ENCODE results near the gene SPON1.

SPON1 gene

DNA sequence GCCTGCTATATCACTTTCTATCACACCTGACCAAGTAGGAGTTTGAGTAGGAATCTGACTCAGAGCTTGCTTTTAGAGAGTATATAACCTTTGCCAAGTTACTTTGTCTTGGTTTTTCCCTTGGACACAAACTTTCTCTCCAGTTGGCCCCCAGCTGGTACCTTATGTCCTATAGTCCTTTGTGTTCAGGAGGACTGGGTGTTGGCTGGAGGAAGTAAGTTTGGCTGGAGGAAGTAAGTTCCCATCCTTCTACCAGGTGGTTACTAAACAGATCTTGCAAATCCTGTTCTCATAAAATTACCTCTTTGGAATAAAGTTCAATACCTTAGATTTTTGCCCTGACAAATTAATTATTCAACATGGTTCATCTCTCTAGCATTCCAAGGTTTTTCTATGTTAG lies 37.2 kb downstream of the SPON1 start:
- H3K4me3 ChIP-seq (ENCODE audit: low read depth, low read length) = no peak overlapping the region
- no peak for DNase-seq (ENCODE audit: low read depth)
- TF ChIP-seq, protein P1, sequence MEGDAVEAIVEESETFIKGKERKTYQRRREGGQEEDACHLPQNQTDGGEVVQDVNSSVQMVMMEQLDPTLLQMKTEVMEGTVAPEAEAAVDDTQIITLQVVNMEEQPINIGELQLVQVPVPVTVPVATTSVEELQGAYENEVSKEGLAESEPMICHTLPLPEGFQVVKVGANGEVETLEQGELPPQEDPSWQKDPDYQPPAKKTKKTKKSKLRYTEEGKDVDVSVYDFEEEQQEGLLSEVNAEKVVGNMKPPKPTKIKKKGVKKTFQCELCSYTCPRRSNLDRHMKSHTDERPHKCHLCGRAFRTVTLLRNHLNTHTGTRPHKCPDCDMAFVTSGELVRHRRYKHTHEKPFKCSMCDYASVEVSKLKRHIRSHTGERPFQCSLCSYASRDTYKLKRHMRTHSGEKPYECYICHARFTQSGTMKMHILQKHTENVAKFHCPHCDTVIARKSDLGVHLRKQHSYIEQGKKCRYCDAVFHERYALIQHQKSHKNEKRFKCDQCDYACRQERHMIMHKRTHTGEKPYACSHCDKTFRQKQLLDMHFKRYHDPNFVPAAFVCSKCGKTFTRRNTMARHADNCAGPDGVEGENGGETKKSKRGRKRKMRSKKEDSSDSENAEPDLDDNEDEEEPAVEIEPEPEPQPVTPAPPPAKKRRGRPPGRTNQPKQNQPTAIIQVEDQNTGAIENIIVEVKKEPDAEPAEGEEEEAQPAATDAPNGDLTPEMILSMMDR (conservative IDR thresholded peaks at IDR 0.05; ENCODE audit: low read depth, low read length) = no peak

DNA sequence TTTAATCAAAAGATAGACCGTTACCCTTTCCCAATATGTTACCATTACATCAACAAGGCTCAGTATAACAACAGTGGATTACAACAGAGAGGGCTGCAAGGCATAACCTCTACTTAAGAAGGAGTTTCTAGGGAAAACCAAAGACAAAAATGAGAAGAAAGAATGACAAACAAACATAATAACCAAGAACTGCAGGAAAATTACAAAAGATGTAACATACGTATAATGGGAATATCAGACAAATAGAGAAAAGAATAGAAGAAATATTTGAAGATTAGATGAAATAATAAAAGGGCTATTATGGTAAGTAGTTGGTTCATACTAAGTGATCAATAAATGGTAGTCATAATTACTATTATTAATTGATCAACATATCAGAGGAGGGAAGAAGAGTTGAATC lies 39.1 kb downstream of the SPON1 start:
- TF ChIP-seq, protein P1 (conservative IDR thresholded peaks at IDR 0.05; ENCODE audit: low read depth, low read length) = no peak
- H3K4me3 ChIP-seq (ENCODE audit: low read depth, low read length) = no peak overlapping the region
- no peak for DNase-seq (ENCODE audit: low read depth)

DNA sequence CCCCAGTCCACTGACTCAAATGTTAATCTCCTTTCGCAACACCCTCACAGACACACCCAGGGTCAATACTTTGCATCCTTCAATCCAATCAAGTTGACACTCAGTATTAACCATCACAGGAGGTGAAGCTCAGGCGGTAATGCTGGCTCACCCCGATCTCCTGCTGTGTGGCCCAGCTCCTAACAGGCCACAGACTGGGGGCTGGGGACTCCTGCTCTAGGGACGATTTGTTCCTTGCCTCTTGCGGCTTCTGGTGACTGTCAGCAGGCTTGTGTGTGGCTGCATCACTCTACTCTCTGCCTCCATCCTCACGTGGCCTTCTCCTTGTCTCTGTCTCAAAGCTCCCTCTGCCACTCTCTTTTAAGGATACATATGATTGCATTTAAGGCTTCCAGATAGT lies 45.0 kb downstream of the SPON1 start:
- TF ChIP-seq, protein P1 (conservative IDR thresholded peaks at IDR 0.05; ENCODE audit: low read depth, low read length) = no peak
- no peak overlapping the region for H3K4me3 ChIP-seq (ENCODE audit: low read depth, low read length)
- no peak for DNase-seq (ENCODE audit: low read depth)

DNA sequence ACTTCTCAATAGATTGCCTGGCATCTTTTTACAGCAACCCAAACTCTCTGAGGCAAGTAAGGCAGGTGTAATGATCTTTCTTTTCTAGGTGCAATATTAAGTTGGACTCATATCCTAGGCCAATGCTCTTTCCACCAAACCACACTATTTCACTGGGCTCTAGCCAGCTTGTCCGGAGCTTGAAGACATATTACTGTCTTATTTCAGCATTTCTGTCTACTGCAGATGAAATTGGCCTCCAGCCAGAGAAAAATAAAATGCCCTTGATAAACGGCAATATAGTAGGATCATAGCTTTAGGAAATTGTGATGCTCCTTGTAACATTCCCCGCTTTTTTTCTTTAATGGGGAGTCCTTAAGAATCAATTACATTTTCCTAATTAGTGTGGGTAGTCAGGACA lies 48.1 kb downstream of the SPON1 start:
- TF ChIP-seq, protein P1 (conservative IDR thresholded peaks at IDR 0.05; ENCODE audit: low read depth, low read length) = no peak
- no peak for DNase-seq (ENCODE audit: low read depth)
- no peak overlapping the region for H3K4me3 ChIP-seq (ENCODE audit: low read depth, low read length)

DNA sequence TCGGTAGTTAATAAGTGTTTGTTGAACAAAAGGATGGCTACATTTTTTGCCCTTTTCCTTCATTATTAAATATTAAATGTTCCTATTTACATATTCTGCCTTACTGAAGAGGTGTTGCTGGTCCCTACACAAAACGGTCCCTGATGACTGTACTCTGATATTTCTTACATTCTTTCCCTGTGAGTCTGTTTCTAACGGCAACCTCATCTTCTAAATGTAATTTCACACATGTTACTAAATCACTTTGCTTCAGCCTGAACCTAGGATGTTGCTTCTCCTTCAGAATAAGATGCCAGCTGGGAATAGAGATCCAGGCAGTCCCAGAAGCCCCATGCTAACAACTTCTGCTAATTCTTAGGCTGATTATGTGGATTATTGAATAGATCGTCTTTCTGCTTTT lies 50.3 kb downstream of the SPON1 start:
- no peak overlapping the region for H3K4me3 ChIP-seq (ENCODE audit: low read depth, low read length)
- TF ChIP-seq, protein P1 (conservative IDR thresholded peaks at IDR 0.05; ENCODE audit: low read depth, low read length) = no peak
- DNase-seq (ENCODE audit: low read depth) = no peak

DNA sequence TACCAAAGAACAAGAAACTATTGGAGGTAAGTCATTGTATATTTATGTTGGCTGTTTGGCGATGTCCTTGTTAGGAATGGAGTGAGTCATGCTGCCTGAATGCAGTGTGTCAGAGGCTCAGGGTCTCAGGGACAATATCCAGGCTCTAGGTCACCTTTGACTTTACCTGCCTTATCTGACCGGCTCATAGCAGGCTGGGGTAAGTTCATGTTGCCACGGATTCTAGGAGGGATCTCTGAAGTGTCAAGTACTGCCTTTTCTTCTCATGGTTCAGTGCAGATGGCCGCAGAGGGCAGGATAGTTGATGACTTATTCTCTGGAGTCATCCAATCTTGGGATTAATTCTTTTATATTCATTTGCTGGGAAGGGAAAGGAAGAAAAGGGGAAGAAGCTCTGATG lies 53.2 kb downstream of the SPON1 start:
- H3K4me3 ChIP-seq (ENCODE audit: low read depth, low read length) = no peak overlapping the region
- TF ChIP-seq, protein P1 (conservative IDR thresholded peaks at IDR 0.05; ENCODE audit: low read depth, low read length) = no peak
- peak; percentile 33 for DNase-seq (ENCODE audit: low read depth)

DNA sequence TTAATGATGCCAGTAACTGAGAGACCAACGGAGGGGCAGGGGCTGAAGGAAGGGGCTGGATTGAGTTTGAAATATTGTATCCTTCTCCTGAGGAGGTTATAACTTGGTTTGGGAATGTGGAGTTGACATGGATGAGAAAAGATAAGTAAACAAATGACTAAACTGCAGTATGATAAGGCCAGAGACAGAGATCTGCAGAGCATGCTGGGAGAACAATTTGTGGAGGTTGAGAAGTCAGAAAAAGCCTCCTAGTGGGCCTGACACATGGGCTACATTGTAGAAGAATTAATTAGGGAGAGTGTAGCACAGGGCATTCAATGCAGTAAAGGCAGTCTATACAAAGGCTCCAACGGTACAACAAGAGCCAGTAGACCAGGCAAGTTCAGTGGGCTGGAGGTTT lies 55.9 kb downstream of the SPON1 start:
- TF ChIP-seq, protein P1 (conservative IDR thresholded peaks at IDR 0.05; ENCODE audit: low read depth, low read length) = no peak

More for the DNA sequence above, 55.9 kb downstream of the SPON1 start:
- no peak overlapping the region for H3K4me3 ChIP-seq (ENCODE audit: low read depth, low read length)
- DNase-seq (ENCODE audit: low read depth) = no peak

All from choroid plexus epithelial cell (primary cell).